NOMO-1 treated with DMSO at 0.1 percent for 48 hours (cell line): ENCODE results near the gene PPP1R27.
"Not testable (repeated sequence)": the region's sequence is repeated elsewhere in the genome, so short reads cannot be mapped to it uniquely, and the experiment has no call there.

Experiments used
- DNase-seq: peaks from one replicate; lab custom pipeline; 2025; ENCODE audit not compliant: unreplicated experiment; lab: John Stamatoyannopoulos, UW

Gene PPP1R27

GRCh38 chr17:81842378-81842724, 7.5 kb upstream of the PPP1R27 start:
- no peak for DNase-seq

GRCh38 chr17:81841866-81842265, 7.0 kb upstream of the PPP1R27 start:
- DNase-seq = no peak

GRCh38 chr17:81840826-81841778, 6.3 kb upstream of the PPP1R27 start:
- no peak for DNase-seq

DNA sequence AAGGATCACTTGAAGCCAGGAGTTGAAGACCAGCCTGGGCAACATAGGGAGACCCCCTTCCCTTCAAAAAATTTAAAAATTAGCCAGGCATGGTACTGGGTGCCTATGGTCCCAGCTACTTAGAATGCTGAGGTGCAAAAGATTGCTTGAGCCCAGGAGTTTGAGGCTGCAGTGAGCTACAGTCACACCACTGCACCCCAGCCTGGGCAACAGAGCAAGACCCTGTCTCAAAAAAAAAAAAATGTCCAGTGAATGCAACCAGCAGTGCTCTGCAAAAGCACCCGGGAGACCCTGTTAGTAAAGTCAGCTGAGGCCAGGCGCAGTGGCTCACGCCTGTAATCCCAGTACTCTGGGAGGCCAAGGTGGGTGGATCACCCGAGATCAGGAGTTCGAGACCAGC, 5.2 kb upstream of the PPP1R27 start:
- DNase-seq = not testable (repeated sequence)

GRCh38 chr17:81839301-81839700, 4.5 kb upstream of the PPP1R27 start:
- no peak for DNase-seq

GRCh38 chr17:81838753-81839255, 4.0 kb upstream of the PPP1R27 start:
- DNase-seq = no peak

- peak; percentile 99 for DNase-seq
Measured at GRCh38 chr17:81837641-81838040, 2.8 kb upstream of the PPP1R27 start.

DNA sequence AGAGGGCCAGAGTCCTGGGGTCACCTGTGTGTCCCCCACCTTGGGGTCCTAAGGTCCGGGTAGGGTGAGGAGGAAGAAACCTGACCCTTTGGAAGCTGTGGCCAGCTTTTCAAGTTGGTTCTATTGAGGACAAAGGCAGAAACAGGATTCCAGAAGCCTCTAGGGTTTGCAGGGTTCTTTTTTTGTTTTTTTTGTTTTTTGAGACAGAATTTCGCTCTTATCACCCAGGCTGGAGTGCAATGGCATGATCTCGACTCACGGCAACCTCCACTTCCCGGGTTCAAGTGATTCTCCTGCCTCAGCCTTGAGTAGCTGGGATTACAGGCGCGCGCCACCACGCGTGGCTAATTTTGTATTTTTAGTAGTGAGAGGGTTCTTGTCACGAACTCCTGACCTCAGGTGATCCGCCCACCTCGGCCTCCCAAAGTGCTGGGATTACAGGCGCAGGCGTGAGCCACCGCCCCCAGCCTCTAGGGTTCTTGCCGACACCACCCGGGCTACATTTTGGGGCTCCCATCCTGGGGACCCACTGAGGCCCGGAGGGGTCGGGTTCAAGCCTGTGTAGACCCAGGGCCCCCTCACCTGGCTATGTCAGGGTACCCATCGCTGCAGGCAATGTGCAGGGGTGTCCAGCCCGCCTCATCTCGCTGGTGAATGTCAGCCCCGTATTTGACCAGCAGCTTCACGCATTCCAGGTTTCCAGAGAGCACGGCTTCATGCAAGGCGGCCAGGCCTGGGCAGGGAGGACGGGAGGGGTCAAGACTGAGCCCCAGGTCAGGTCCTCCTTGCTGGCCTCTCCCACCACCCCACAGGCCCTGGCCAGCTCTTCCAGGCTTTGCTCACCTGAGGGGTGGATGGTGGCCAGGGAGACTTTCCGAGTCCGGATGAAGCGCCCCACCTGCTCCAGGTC, 674 bp downstream of the PPP1R27 start:
- no peak for DNase-seq

DNA sequence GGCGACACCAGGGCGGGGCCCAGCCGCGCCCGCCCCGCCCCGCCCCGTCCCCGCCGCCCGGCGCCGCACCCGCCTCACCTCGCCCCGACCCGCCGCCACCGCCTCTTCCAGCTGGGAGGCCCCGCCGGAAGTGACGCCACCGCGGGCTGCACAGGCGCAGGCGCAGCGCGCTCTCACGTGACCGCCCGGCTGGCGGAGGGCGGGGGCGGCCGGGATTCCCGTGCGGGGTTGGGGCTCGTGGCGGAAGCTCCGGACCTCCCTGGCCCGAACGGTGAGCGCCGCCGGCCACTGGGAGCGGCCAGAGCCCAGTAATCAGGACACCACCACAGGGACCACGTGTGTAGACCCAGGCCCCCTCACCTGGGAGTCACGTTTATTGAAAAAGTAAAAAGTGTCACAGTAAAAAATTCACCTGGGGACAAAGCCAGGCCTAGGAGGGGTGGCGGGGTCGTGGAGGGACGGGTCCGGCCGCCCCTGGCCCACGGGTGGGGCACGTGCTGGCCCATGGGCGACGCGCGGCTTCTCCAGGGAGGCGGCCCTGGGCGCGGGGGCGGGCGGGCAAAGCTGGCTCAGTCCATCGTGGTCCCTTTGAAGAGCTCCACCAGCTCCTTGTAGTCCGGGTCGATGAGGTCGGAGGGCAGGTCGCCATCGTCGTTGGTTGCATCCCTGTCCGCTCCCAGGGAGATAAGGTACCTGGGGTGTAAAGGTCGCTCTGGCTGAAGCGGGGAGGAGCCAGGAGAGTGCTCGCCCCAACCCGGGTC, 1.5 kb downstream of the PPP1R27 start, which contains the start of gene MCRIP1:
Gene MCRIP1, minus strand, starts transcription at position 132 of the 761 bp plus-strand sequence. CDS start 8,785 bp downstream, outside the sequence.
- DNase-seq = peak; percentile 90

- DNase-seq = no peak
Measured at GRCh38 chr17:81832608-81833159, 2.2 kb downstream of the PPP1R27 start.

- peak; percentile 62 for DNase-seq
Measured at GRCh38 chr17:81831957-81832607, 2.8 kb downstream of the PPP1R27 start.

DNA sequence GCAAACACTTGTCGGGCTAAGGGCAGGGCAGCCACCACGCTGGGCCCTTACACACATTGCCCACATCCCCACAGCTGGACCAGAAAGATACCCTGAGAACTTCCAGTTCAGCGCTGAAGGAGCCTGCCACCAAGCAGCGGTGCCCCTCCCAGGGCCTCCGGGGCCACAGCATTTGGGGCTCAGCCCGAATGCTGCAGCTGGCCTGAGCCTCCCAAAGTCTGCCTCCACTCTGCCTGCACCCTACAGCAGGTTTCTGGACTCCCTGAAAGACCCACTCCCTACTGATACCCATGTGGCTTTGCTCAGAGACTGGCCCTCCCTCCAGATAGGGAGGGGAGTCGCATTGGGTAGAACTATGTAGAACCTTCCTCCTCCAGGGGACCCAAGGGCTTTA, 3.3 kb downstream of the PPP1R27 start:
- DNase-seq = no peak

- DNase-seq = no peak
Measured at GRCh38 chr17:81829858-81830257, 5.0 kb downstream of the PPP1R27 start.

- no peak for DNase-seq
Measured at GRCh38 chr17:81828656-81829055, 6.2 kb downstream of the PPP1R27 start.

- no peak for DNase-seq
Measured at GRCh38 chr17:81825841-81826466, 8.9 kb downstream of the PPP1R27 start.

DNA sequence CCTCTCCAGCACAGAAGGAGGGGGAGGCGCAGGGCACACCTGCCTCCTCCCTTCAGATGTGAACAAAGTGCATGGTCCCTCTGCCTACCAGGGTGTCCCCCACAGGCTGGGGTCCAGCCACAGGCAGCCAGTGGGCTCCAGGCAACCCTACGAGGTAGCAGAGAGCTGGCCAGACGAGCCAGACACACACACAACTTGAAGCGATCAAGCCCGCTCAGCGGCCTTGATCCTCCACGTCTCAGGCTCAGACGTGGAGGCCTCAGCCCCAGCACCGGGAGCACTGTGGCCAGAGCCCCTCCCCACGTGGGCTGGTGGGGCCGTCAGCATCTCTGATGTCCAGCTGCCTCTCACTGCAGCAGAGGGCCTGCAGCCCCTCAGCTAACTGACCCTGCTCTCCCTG, 10.3 kb downstream of the PPP1R27 start:
- no peak for DNase-seq

DNA sequence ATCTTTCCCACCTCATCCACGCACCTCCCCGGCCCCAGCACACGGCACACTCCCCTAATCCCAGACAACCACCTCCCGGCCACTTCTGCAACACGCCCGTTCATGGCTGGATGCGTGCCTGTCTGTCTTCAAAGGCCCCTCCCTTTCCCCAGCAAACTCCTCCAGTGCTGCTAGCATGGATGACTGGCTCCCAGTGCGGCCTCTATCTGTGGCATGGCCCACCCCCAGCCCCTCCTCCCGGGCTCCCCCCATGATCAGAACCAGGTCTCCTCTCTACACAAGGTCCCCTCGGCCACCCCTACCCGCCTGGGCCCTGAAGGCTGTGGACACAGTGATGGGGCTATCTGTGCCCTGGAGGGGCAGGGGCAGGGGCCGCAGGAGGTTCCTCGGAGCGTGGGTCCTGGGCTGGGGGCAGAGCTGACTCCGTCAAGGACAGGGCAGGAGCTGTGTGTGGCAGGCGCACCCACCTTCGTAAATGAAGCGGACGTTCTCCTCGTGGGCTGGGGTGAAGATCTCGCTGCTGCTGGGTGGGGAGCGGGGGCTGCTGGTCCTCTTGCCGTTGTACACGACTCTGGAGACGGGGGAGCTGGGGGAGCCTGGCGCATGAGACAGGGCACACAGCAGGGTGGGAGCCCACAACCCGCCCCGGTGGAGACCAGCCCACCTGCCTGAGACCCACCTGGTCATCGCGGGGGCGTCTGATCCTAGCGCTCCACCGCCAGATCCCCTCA, 10.9 kb downstream of the PPP1R27 start:
- DNase-seq = no peak

DNA sequence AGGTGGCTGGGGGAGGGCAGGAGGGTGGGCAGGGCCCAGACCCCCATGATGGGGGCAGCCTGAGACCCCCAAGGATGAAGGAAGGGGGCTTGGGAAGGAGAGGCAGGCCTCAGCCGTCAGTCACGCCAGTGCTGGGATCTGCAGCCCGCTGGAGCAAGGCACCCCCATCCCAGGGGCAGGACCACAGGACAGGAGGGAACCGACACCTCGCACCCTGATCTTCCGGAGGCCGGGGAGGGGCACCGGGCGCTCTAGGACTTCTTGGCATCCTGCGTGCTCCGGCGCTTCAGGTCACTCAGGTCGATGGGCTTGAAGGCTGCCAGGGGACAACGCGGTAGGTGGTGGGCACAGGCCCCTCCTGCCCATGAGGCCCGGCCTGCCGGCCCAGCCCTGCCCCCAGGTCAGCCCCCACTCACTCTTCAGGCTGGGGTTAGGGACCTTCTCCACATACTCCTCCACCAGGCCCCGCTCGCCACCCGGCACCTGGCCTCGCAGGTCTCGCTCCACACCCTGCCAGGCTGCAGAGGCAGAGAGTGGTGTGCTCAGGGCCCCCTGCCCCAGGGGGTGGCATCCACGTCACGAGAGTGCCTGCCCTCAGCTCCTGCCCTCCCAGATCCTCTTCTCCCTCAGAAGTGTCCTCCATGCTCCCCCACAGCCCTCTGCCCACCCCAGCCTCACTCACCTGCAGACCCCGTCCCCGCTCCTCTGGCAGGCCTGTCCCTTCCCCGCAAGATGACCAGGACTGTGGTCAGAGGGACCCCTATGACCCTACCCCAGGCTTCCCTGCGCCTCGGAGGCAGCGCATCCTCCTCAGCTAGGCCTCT, 11.6 kb downstream of the PPP1R27 start:
- no peak for DNase-seq
